ENCODE results near the gene VTCN1. TPM values are rescaled to one million over a fixed set of nuclear protein-coding genes. Genes with fewer than 3 reads are reported as not detected.
A peak's percentile ranks its signal among the peaks of the same experiment; 100 is the strongest.

VTCN1 gene
- total RNA-seq, 6 experiments from 2014 or later: 0.28 to 0.89 (median 0.39) TPM; not detected in 1

DNA sequence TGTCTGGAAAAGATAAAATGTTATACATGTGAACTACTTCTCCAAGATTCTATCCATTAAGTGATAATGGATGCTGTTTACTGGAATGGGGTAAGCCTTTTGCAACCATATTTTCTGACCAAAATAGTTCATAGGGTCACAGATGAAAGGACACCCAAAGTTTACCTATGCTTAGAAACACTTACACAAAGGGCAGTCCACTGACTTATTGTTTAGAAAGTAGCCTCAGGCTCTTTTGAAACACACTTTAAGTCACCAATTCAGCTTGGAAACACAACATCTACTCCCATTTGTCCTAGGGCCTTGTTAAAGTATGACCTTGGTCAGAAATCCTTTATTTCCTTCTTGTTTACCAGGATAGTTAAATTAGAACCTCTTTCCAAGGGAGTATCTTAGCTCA, 28.7 kb upstream of the VTCN1 start:
- intact Hi-C loops (cut with DNase I): no loop called here
- H3K4me3 ChIP-seq: no peak overlapping the region
- no peaks in the 10 kb centered on the region for H3K27me3 ChIP-seq
- DNase-seq: no peak
- H3K36me3 ChIP-seq: no peaks in the 10 kb centered on the region
- H3K4me1 ChIP-seq: no peaks in the 10 kb centered on the region
- H3K9me3 ChIP-seq: no peaks in the 10 kb centered on the region
- no peak for ATAC-seq
- H3K27ac ChIP-seq: no peak overlapping the region
- TF ChIP-seq, protein P1, sequence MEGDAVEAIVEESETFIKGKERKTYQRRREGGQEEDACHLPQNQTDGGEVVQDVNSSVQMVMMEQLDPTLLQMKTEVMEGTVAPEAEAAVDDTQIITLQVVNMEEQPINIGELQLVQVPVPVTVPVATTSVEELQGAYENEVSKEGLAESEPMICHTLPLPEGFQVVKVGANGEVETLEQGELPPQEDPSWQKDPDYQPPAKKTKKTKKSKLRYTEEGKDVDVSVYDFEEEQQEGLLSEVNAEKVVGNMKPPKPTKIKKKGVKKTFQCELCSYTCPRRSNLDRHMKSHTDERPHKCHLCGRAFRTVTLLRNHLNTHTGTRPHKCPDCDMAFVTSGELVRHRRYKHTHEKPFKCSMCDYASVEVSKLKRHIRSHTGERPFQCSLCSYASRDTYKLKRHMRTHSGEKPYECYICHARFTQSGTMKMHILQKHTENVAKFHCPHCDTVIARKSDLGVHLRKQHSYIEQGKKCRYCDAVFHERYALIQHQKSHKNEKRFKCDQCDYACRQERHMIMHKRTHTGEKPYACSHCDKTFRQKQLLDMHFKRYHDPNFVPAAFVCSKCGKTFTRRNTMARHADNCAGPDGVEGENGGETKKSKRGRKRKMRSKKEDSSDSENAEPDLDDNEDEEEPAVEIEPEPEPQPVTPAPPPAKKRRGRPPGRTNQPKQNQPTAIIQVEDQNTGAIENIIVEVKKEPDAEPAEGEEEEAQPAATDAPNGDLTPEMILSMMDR (IDR thresholded peaks at IDR 0.05): no peak
- no peak for TF ChIP-seq POLR2A (IDR thresholded peaks at IDR 0.05)

- H3K9me3 ChIP-seq: no peaks in the 10 kb centered on the region
- H3K4me1 ChIP-seq: no peaks in the 10 kb centered on the region
- no peaks in the 10 kb centered on the region for H3K27me3 ChIP-seq
- DNase-seq (no peak), ATAC-seq (peak in 2 of 4 donors; percentile 50 to 64)
- WGBS (ENCODE audit: insufficient coverage, low coverage, low lambda C conversion rate, missing lambda C conversion rate): 13% methylated on average over 1 of the region's 1 CpG
- TF ChIP-seq POLR2A (IDR thresholded peaks at IDR 0.05): no peak
- TF ChIP-seq, protein P1 (IDR thresholded peaks at IDR 0.05): no peak
- H3K27ac ChIP-seq: no peak overlapping the region
- H3K4me3 ChIP-seq: no peak overlapping the region
- H3K36me3 ChIP-seq: no peaks in the 10 kb centered on the region
- intact Hi-C loops (cut with DNase I): no loop called here
Measured at GRCh38 chr1:117237726-117238381, 27.1 kb upstream of the VTCN1 start.

DNA sequence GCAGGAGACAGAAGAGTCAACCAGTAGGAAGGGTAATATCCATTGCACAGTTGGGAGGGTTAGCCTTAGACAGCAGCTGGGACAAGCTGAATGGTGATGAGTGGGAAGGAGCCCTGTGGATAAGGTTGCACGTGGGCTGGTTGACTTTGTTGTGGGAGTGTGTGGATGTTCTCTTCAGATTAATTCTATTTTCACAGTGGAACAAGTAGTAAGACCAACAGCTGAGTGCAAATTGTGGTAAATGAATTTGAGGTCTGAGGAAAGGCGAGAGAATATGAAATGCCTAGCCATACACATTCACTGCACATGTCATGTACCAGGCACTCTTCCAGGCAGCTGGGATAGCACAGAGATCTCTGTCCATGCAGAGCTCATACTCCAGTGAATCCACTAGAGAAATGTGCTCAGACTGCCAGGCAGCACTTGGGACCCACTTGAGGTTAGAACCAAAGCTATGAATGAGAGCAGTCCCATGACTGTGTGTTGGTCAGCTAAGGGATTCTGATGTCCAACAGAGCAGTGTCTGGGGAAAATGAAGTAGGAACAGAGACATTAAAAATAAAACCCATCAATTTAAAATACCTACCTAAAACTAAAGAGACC, 25.2 kb upstream of the VTCN1 start:
- Histone ChIP-seq H3K36me3 (no peaks in the 10 kb centered on the region), H3K4me1 (no peaks in the 10 kb centered on the region), H3K27ac (no peak overlapping the region), H3K9me3 (no peaks in the 10 kb centered on the region), H3K4me3 (no peak overlapping the region), H3K27me3 (no peaks in the 10 kb centered on the region)
- intact Hi-C loops (cut with DNase I): no loop called here
- ATAC-seq: no peak
- no peak for DNase-seq
- TF ChIP-seq, protein P1 (IDR thresholded peaks at IDR 0.05): no peak
- TF ChIP-seq POLR2A (IDR thresholded peaks at IDR 0.05): no peak
- 20% methylated on average over 1 of the region's 2 CpGs for WGBS (ENCODE audit: insufficient coverage, low coverage, low lambda C conversion rate, missing lambda C conversion rate)

DNA sequence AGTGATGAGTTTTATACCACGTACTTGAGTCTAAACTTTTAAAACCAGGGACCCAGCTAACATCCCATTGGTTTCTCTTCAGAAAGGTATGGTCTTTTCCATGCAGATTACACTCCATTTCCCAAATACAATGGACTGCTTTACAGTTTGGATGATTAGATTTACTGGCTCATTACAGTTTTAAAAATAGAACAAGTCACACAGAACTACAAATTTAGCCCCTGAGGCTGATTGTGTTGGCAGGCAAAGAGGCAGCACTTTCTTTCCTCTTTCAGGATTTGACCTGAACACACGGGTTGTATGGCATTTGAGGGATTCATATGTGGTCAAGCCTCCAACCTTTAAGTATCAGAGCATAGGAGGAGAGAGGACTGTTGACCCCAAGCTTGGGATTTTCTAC, 21.8 kb upstream of the VTCN1 start:
- Histone ChIP-seq H3K4me3 (no peak overlapping the region), H3K27me3 (no peaks in the 10 kb centered on the region), H3K36me3 (no peaks in the 10 kb centered on the region), H3K4me1 (no peaks in the 10 kb centered on the region), H3K9me3 (no peaks in the 10 kb centered on the region), H3K27ac (no peak overlapping the region)
- intact Hi-C loops (cut with DNase I): no loop called here
- no peak for ATAC-seq
- WGBS (ENCODE audit: insufficient coverage, low coverage, low lambda C conversion rate, missing lambda C conversion rate): 52% methylated on average over 2 of the region's 2 CpGs
- DNase-seq: no peak
- TF ChIP-seq, protein P1 (IDR thresholded peaks at IDR 0.05): no peak
- no peak for TF ChIP-seq POLR2A (IDR thresholded peaks at IDR 0.05)
